HFF-Myc (cell line): ENCODE data around the gene CAND1.
"Not testable (repeated sequence)": the region's sequence is repeated elsewhere in the genome, so short reads cannot be mapped to it uniquely, and the experiment has no call there.

Source experiments
- DNase-seq: peaks from one replicate; pipeline ENCODE4 v3.0.0-alpha.2; 2011; ENCODE audit warnings: low read depth; ENCODE audit errors: extremely low read depth
- H3K4me3 ChIP-seq: replicated peaks from 2 replicates; pipeline ENCODE4 v1.5.1; 2011; ENCODE audit warnings: low read depth, mild to moderate bottlenecking, control low read depth, low read length
- CTCF ChIP-seq: IDR thresholded peaks from 2 replicates; pipeline ENCODE4 v1.5.1; 2012; ENCODE audit warnings: mild to moderate bottlenecking, low read depth, low read length, control low read depth; ENCODE audit errors: missing control alignments

Gene CAND1

GRCh38 chr12:67331123-67331522 lies 62.0 kb downstream of the CAND1 start:
- DNase-seq: no peak
- TF ChIP-seq CTCF: no peak

GRCh38 chr12:67331828-67332227 lies 62.7 kb downstream of the CAND1 start:
- no peak for TF ChIP-seq CTCF
- no peak overlapping the region for H3K4me3 ChIP-seq
- no peak for DNase-seq

More at GRCh38 chr12:67331123-67331522, 62.0 kb downstream of the CAND1 start:
- no peak overlapping the region for H3K4me3 ChIP-seq

DNA sequence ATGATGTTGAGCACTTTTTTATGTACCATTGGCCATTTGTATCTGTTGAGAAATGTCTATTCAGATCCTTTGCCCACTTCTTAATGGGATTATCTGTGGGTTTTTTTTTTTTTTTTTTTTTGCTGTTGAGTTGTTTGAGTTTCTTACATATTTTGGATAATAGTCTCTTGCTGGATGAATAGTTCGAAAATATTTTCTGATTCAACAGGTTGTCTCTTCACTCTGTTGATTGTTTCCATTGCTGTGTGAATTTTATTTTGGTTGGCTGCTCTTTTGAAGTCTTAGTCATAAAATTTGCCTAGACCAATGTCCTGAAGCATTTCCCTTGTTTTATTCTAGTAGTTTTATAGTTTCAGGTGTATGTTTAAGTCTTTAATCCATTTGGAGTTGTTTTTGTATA lies 64.5 kb downstream of the CAND1 start:
- no peak overlapping the region for H3K4me3 ChIP-seq
- no peak for DNase-seq
- no peak for TF ChIP-seq CTCF

DNA sequence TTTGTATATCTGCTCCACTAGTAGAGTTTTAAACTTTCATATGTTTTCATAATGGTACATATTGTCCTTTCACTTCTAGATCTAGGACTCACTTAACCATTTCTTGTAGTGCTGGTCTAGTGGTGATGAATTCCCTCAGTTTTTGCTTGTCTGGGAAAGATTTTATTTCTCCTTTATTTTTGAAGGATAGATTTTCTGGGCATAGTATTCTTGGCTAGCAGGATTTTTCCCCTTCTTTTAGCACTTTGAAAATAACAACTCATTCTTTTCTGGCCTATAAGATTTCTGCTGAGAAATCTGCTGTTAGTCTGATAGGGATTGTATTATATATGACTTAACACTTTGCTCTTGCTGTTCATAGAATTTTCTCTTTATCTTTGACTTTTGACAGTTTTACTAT lies 69.3 kb downstream of the CAND1 start:
- TF ChIP-seq CTCF: no peak
- DNase-seq: no peak
- H3K4me3 ChIP-seq: no peak overlapping the region

- no peak for TF ChIP-seq CTCF
- no peak overlapping the region for H3K4me3 ChIP-seq
- no peak for DNase-seq
Observed at GRCh38 chr12:67339530-67339929, 70.4 kb downstream of the CAND1 start.

GRCh38 chr12:67341086-67341485 lies 71.9 kb downstream of the CAND1 start:
- H3K4me3 ChIP-seq, DNase-seq: not testable (repeated sequence)

DNA sequence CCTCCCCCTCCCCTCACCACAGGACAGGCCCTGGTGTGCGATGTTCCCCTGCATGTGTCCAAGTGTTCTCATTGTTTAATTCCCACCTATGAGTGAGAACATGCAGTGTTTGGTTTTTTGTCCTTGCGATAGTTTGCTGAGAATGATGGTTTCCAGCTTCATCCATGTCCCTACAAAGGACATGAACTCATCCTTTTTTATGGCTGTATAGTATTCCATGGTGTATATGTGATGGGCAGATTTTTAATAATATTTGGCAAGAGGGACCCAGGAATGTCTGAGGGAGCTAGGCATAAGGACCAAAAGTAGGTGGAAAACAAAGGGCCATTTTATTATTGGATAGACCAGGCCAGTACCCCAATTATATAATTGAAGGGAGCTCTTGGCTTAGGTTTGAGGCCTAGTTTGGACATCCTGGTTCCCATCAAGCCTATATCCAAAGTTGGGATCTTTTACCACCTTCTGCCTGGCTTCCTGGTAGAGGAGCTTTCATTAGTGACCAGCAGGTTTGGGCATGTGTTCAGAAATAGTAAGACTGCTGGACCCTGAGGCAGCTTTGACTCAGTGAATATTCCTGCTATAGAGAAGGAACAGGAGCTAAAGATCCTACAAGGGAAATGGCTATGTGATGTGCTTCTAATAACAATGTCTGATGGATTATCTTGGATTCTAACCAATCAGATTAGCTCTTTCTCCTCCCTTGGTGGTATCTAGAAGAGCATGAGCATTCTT lies 76.0 kb downstream of the CAND1 start:
- H3K4me3 ChIP-seq: no peak overlapping the region
- no peak for DNase-seq
- no peak for TF ChIP-seq CTCF
